ENCODE measurements around the gene PCBP3. TPM values are rescaled to one million over a fixed set of nuclear protein-coding genes. Genes with fewer than 3 reads are reported as not detected.

PCBP3 gene
- total and polyA plus RNA-seq, 2 of the 8 experiments (the other 6 are each of a cell fraction or from before 2014, with no cell fraction given), result 3.5 to 6.3 TPM

- TF ChIP-seq PHF8 (conservative IDR thresholded peaks at IDR 0.05; ENCODE audit: low read depth, low read length) (no peak), ATF2 (IDR thresholded peaks at IDR 0.05; ENCODE audit: low read length) (no peak), CBX8 (IDR thresholded peaks at IDR 0.05; ENCODE audit: borderline replicate concordance, low read depth, low read length) (no peak), KDM5A (IDR thresholded peaks at IDR 0.05; ENCODE audit: low read length) (no peak), YY1 (IDR thresholded peaks at IDR 0.05; ENCODE audit: low read depth, low read length) (no peak), SIRT6 (IDR thresholded peaks at IDR 0.05; ENCODE audit: low read length) (no peak), EP300 (IDR thresholded peaks at IDR 0.05; ENCODE audit: borderline replicate concordance in 1 of 2, low read depth in 2 of 2, low read length in 2 of 2) (no peak), POLR2A (IDR thresholded peaks at IDR 0.05; ENCODE audit: control extremely low read depth in 1 of 2, low read depth in 2 of 2, low read length in 2 of 2) (no peak), RAD21 (IDR thresholded peaks at IDR 0.05 in 1 of 2, conservative IDR thresholded peaks at IDR 0.05 in 1 of 2; ENCODE audit: low read depth in 2 of 2, low read length in 2 of 2) (no peak), POU5F1 (IDR thresholded peaks at IDR 0.05; ENCODE audit: low read depth, low read length) (no peak)
These were observed 323.4 kb downstream of the PCBP3 start (continued) for GRCh38 chr21:45966791-45967394.
